DOHH2 (cell line): ENCODE results near the gene DPYD.

Source experiments
- H3F3A ChIP-seq: fragments of 200-600 bp; sonication (generic), shearing (Covaris generic); 2 replicates; pipeline ENCODE4 v1.6.0; 2016; ENCODE audit warnings: antibody characterized with exemption, mild to moderate bottlenecking; ENCODE audit not compliant: control insufficient read depth, insufficient read depth
- H3K27ac ChIP-seq: fragments of 200-600 bp; sonication (generic); 2 replicates; pipeline ENCODE4 v1.5.1; 2014; ENCODE audit warnings: low read depth, mild to moderate bottlenecking, low read length, moderate library complexity
- H3K27me3 ChIP-seq: fragments of 200-600 bp; sonication (generic); 2 replicates; pipeline ENCODE4 v1.6.1; 2014; ENCODE audit warnings: mild to moderate bottlenecking, low read length, mixed read lengths; ENCODE audit not compliant: control insufficient read depth
- H3K36me3 ChIP-seq: fragments of 200-600 bp; sonication (generic); 2 replicates; pipeline ENCODE4 v1.6.1; 2014; ENCODE audit warnings: mild to moderate bottlenecking, low read length, moderate library complexity, mixed read lengths; ENCODE audit not compliant: control insufficient read depth
- H3K4me1 ChIP-seq: fragments of 200-600 bp; sonication (generic); 2 replicates; pipeline ENCODE4 v1.6.1; 2014; ENCODE audit warnings: mild to moderate bottlenecking, low read length, mixed read lengths; ENCODE audit not compliant: control insufficient read depth
- H3K4me2 ChIP-seq: fragments of 200-600 bp; sonication (generic); 2 replicates; pipeline ENCODE4 v1.6.0; 2014; ENCODE audit warnings: mild to moderate bottlenecking, low read length, moderate library complexity
- H3K4me3 ChIP-seq: fragments of 200-600 bp; sonication (generic); 2 replicates; pipeline ENCODE4 v1.5.1; 2014; ENCODE audit warnings: mild to moderate bottlenecking, low read length, mixed read lengths
- H3K79me2 ChIP-seq: fragments of 200-600 bp; sonication (generic); 2 replicates; pipeline ENCODE4 v1.6.1; 2014; ENCODE audit warnings: mild to moderate bottlenecking, low read length, mixed read lengths; ENCODE audit not compliant: control insufficient read depth
- H3K9me2 ChIP-seq: fragments of 200-600 bp; sonication (generic); replicated peaks from 2 replicates; pipeline ENCODE4 v1.6.1; 2014; ENCODE audit warnings: mild to moderate bottlenecking, low read length, mixed read lengths; ENCODE audit not compliant: control insufficient read depth
- H3K9me3 ChIP-seq: fragments of 200-600 bp; sonication (generic); 2 replicates; pipeline ENCODE4 v1.6.1; 2014; ENCODE audit warnings: antibody characterized with exemption, low read length, mixed read lengths; ENCODE audit not compliant: control insufficient read depth, insufficient read depth
- H4K20me1 ChIP-seq: fragments of 200-600 bp; sonication (generic); 2 replicates; pipeline ENCODE4 v1.6.0; 2014; ENCODE audit warnings: low read depth, mild to moderate bottlenecking, antibody characterized with exemption, low read length, moderate library complexity; ENCODE audit not compliant: control insufficient read depth, insufficient read depth
- EZH2phosphoT487 ChIP-seq: fragments of 200-600 bp; sonication (generic); IDR thresholded peaks from 2 replicates; pipeline ENCODE4 v1.6.1; 2017; ENCODE audit warnings: borderline replicate concordance, mild to moderate bottlenecking, antibody characterized with exemption, low read length, moderate library complexity, mixed read lengths
- TF ChIP-seq, protein P1 (sequence below): fragments of 200-600 bp; sonication (generic); IDR thresholded peaks from one replicate; pipeline ENCODE4 v1.5.1; 2014; ENCODE audit warnings: antibody characterized with exemption, mild to moderate bottlenecking, low read depth, low read length; ENCODE audit not compliant: poor library complexity, severe bottlenecking

The DPYD gene

DNA sequence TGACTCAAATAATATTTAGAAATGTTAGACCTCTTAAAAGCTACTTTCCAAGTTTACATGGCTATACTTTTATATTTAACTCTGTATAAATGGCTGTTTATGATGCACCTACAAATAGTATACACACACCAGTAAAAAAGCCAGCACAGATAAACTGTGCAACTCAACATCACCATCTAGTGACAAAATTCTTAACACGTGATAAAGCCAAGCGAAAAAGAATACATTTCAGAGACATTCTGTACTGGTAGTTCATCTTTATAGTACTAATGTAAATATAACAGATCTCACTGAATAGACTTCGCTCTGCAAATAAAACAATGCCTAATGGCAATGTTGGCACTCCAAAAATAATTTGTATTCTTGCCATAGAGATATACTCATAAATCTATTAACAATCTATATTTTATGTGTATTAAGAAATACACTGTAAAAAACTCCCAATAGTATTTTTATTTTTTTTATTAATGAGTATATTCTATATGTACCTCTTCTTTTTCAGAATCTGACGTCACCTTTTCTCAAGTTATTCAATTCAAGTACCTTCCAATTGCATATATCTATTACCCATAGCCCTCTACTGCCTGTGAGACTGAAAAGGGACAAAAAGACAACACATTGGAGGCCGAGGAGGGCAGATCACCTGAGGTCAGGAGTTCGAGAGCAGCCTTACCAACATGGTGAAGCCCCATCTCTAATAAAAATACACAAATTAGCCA lies 100.2 kb downstream of the DPYD start:
- no peaks in the 10 kb centered on the region for H3K4me1 ChIP-seq
- no peak overlapping the region for H3K27ac ChIP-seq

DNA sequence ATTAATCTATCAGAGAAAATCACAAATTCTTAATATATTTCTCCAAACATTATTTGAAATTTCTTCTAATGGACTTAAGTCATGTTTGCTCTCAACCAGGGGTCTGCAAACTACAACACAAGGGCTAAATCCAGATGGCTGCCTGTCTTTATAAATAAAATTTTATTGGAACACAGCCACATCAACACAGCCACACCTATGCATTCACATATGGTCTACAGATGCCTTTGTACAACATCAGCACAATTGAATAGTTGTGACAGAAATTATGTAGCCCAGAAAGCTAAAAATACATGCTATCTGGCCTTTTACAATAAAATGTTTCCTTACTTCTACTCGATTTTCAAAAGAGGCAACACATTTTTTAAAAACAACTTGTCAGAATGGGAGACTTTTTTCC lies 103.9 kb downstream of the DPYD start:
- no peak overlapping the region for H3K4me2 ChIP-seq
- H3K27ac ChIP-seq: no peak overlapping the region
- no peak overlapping the region for H3K4me3 ChIP-seq
- H3K27me3 ChIP-seq: no peaks in the 10 kb centered on the region
- no peaks in the 10 kb centered on the region for H3K9me2 ChIP-seq
- no peaks in the 10 kb centered on the region for H3K9me3 ChIP-seq
- no peaks in the 10 kb centered on the region for H3K79me2 ChIP-seq
- H4K20me1 ChIP-seq: no peaks in the 10 kb centered on the region
- H3K4me1 ChIP-seq: no peaks in the 10 kb centered on the region
- TF ChIP-seq, protein P1, sequence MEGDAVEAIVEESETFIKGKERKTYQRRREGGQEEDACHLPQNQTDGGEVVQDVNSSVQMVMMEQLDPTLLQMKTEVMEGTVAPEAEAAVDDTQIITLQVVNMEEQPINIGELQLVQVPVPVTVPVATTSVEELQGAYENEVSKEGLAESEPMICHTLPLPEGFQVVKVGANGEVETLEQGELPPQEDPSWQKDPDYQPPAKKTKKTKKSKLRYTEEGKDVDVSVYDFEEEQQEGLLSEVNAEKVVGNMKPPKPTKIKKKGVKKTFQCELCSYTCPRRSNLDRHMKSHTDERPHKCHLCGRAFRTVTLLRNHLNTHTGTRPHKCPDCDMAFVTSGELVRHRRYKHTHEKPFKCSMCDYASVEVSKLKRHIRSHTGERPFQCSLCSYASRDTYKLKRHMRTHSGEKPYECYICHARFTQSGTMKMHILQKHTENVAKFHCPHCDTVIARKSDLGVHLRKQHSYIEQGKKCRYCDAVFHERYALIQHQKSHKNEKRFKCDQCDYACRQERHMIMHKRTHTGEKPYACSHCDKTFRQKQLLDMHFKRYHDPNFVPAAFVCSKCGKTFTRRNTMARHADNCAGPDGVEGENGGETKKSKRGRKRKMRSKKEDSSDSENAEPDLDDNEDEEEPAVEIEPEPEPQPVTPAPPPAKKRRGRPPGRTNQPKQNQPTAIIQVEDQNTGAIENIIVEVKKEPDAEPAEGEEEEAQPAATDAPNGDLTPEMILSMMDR: no peak
- no peak for TF ChIP-seq EZH2phosphoT487
- H3F3A ChIP-seq: no peaks in the 10 kb centered on the region
- no peaks in the 10 kb centered on the region for H3K36me3 ChIP-seq

More for the DNA sequence above, 100.2 kb downstream of the DPYD start:
- no peaks in the 10 kb centered on the region for H3K79me2 ChIP-seq
- H3F3A ChIP-seq: no peaks in the 10 kb centered on the region
- H3K9me3 ChIP-seq: no peaks in the 10 kb centered on the region
- no peaks in the 10 kb centered on the region for H3K9me2 ChIP-seq
- H3K4me2 ChIP-seq: no peak overlapping the region
- H4K20me1 ChIP-seq: no peaks in the 10 kb centered on the region
- no peak for TF ChIP-seq EZH2phosphoT487
- TF ChIP-seq, protein P1: peak; percentile 47
- no peaks in the 10 kb centered on the region for H3K27me3 ChIP-seq
- no peak overlapping the region for H3K4me3 ChIP-seq
- no peaks in the 10 kb centered on the region for H3K36me3 ChIP-seq

GRCh38 chr1:97814804-97815203 lies 106.0 kb downstream of the DPYD start:
- H3K4me1 ChIP-seq: no peaks in the 10 kb centered on the region
- H3K9me2 ChIP-seq: no peaks in the 10 kb centered on the region
- no peak for TF ChIP-seq EZH2phosphoT487
- TF ChIP-seq, protein P1: no peak
- no peaks in the 10 kb centered on the region for H3F3A ChIP-seq
- H3K27ac ChIP-seq: no peak overlapping the region
- no peaks in the 10 kb centered on the region for H3K27me3 ChIP-seq
- no peaks in the 10 kb centered on the region for H3K36me3 ChIP-seq
- H3K4me3 ChIP-seq: no peak overlapping the region
- no peaks in the 10 kb centered on the region for H4K20me1 ChIP-seq
- no peak overlapping the region for H3K4me2 ChIP-seq
- H3K9me3 ChIP-seq: no peaks in the 10 kb centered on the region
- H3K79me2 ChIP-seq: no peaks in the 10 kb centered on the region
